Upper lobe of right lung (tissue), 1 donor: ENCODE data around the gene RARG. TPM values are rescaled to one million over a fixed set of nuclear protein-coding genes. Genes with fewer than 3 reads are reported as not detected.
A peak's percentile ranks its signal among the peaks of the same experiment; 100 is the strongest.

Experiments
- ATAC-seq: fragments of 200-7000 bp; cut with Tn5 transposase; one replicate; pipeline ENCODE4 v1.9.1; 2020; ENCODE audit warnings: mild to moderate bottlenecking, moderate library complexity
- DNase-seq: peaks from one replicate; pipeline ENCODE4 v3.0.0-alpha.2; 2020
- H3K27ac ChIP-seq: fragments of 200-600 bp; one replicate; pipeline ENCODE4 v1.8.0; 2022
- H3K27me3 ChIP-seq: fragments of 200-600 bp; one replicate; pipeline ENCODE4 v1.8.0; 2022; ENCODE audit warnings: mild to moderate bottlenecking
- H3K36me3 ChIP-seq: fragments of 200-600 bp; one replicate; pipeline ENCODE4 v1.8.0; 2022
- H3K4me1 ChIP-seq: fragments of 200-600 bp; one replicate; pipeline ENCODE4 v1.8.0; 2022
- H3K4me3 ChIP-seq: fragments of 200-600 bp; one replicate; pipeline ENCODE4 v1.8.0; 2022; ENCODE audit warnings: mild to moderate bottlenecking
- H3K9me3 ChIP-seq: fragments of 200-600 bp; one replicate; pipeline ENCODE4 v1.8.0; 2022
- CTCF ChIP-seq: fragments of 200-600 bp; IDR thresholded peaks from one replicate; pipeline ENCODE4 v1.8.0; 2022; ENCODE audit warnings: antibody characterized with exemption
- intact Hi-C: fragments of 100-400 bp; cut with DNase I; formaldehyde crosslinking; loops from one replicate; pipeline ENCODE4 v1.11.0; 2022
- long read RNA-seq: library from polyadenylated mRNA; unstranded; transcript quantifications from one replicate; pipeline ENCODE4 v2.0.0, GENCODE V29; 2021
- total RNA-seq: library from RNA; stranded (reverse); fragmentation: NEBNext Ultra II Directional; extraction: Animal tissue kit (Norgen Biotek cat#: 25700); gene quantifications from one replicate; pipeline ENCODE4 v1.2.1, GENCODE V29; 2021
- donor health status: DM: no; HTN: yes; CAD: no; lungs with severe emphysema.

RARG gene
- 23.8 TPM for total RNA-seq
- long read RNA-seq, transcript RARG-203 (10 exons, 2,959 nt) = major isoform, 10 of 39 reads
- long read RNA-seq, transcript RARG-201 (8 exons, 1,836 nt) = major isoform, 10 of 39 reads
- long read RNA-seq, partial matches to known transcripts = 9 of 39 reads
- long read RNA-seq, other reads (novel, unspliced or antisense) = 10 of 39 reads

DNA sequence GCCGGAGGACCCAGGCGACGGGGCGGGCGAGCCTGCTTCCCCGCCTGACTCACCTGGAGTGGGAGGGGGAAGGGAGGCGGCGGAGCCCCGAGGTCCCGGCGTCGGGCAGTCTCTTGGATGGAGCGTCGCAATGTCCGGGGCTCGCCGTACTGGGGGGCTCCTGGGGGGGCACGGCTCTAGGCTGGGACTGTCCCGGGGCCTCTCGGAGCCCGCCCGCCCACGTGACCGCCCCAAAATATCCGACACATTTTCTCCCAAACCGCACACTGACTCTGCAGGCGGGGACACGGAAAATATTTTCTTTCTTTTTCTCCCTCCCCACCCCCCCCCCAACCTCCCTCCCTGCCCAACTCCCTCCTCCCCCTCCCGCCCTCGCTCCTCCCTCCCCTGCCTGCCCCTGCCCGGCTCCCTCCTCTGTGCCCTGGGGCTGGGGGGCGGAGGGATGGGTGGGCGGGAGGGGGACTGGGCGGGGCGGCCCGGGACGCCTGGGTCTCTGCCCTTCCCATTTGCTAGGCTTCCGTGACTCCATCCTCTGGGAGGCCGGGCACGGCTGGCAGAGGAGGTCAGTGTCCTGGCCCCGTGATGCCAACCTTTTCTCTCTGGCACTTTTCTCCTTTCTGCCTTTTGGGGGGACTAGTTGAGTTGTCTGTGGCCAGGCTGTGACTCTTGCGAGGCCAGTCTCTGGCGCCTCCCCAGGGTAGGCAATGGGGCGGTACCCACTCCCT lies at the start of gene RARG:
Gene RARG (minus strand): TSS at position 289 of the 725 bp plus-strand sequence. CDS start 4,664 bp downstream, outside the sequence.
- no peaks in the 10 kb centered on the region for H3K9me3 ChIP-seq
- intact Hi-C loops = no loop called here
- peak within 1 kb of the TSS; percentile 83 for H3K27ac ChIP-seq
- DNase-seq (peak; percentile 86), ATAC-seq (peak; percentile 72)
- TF ChIP-seq CTCF = no peak
- no peaks in the 10 kb centered on the region for H3K27me3 ChIP-seq
- no peaks in the 10 kb centered on the region for H3K36me3 ChIP-seq
- peak within 1 kb of the TSS; percentile 76 for H3K4me3 ChIP-seq
- peaks cover 23% of the 10 kb centered on the region for H3K4me1 ChIP-seq

GRCh38 chr12:53279888-53280498 lies 48.0 kb upstream of the RARG start:
- no peak overlapping the region for H3K27ac ChIP-seq
- TF ChIP-seq CTCF = no peak
- ATAC-seq (no peak), DNase-seq (no peak)
- H3K27me3 ChIP-seq = no peaks in the 10 kb centered on the region
- H3K36me3 ChIP-seq = no peaks in the 10 kb centered on the region
- no peaks in the 10 kb centered on the region for H3K4me1 ChIP-seq
- H3K9me3 ChIP-seq = no peaks in the 10 kb centered on the region
- intact Hi-C loops = loop anchor here (10.0 kb wide), 1 partner anchor 65 kb away; no protein-coding TSS in a partner anchor
- no peak overlapping the region for H3K4me3 ChIP-seq

- H3K36me3 ChIP-seq = no peaks in the 10 kb centered on the region
- DNase-seq (no peak), ATAC-seq (no peak)
- no peak overlapping the region for H3K4me3 ChIP-seq
- no peak for TF ChIP-seq CTCF
- H3K27me3 ChIP-seq = no peaks in the 10 kb centered on the region
- intact Hi-C loops = no loop called here
- no peak overlapping the region for H3K27ac ChIP-seq
- no peaks in the 10 kb centered on the region for H3K4me1 ChIP-seq
- H3K9me3 ChIP-seq = no peaks in the 10 kb centered on the region
Observed at GRCh38 chr12:53279283-53279869, 47.4 kb upstream of the RARG start.

GRCh38 chr12:53277981-53278380 lies 46.0 kb upstream of the RARG start:
- no peak overlapping the region for H3K4me3 ChIP-seq
- ATAC-seq (no peak), DNase-seq (no peak)
- no peak for TF ChIP-seq CTCF
- no peaks in the 10 kb centered on the region for H3K36me3 ChIP-seq
- no peaks in the 10 kb centered on the region for H3K4me1 ChIP-seq
- no peaks in the 10 kb centered on the region for H3K27me3 ChIP-seq
- no peaks in the 10 kb centered on the region for H3K9me3 ChIP-seq
- intact Hi-C loops = no loop called here
- H3K27ac ChIP-seq = no peak overlapping the region

GRCh38 chr12:53276511-53276910 lies 44.5 kb upstream of the RARG start:
- H3K4me3 ChIP-seq = no peak overlapping the region
- H3K4me1 ChIP-seq = no peaks in the 10 kb centered on the region
- H3K9me3 ChIP-seq = no peaks in the 10 kb centered on the region
- TF ChIP-seq CTCF = no peak
- no peaks in the 10 kb centered on the region for H3K36me3 ChIP-seq
- ATAC-seq (peak; percentile 22), DNase-seq (no peak)
- no peak overlapping the region for H3K27ac ChIP-seq
- intact Hi-C loops = no loop called here
- H3K27me3 ChIP-seq = no peaks in the 10 kb centered on the region
